GM18511 (cell line): ENCODE data around the gene MANSC4.
"Not testable (repeated sequence)": the region's sequence is repeated elsewhere in the genome, so short reads cannot be mapped to it uniquely, and the experiment has no call there.

Experiments used
- ATAC-seq: cut with Tn5 transposase; IDR thresholded peaks from one replicate; pipeline ENCODE4 v1.9.1; 2021; ENCODE audit warnings: mild to moderate bottlenecking, moderate library complexity; ENCODE audit not compliant: unreplicated experiment

MANSC4 gene

GRCh38 chr12:27756670-27757195 is 23.3 kb downstream of the MANSC4 start:
- no peak for ATAC-seq

- no peak for ATAC-seq
Observed at GRCh38 chr12:27754795-27755194, 25.2 kb downstream of the MANSC4 start.

DNA sequence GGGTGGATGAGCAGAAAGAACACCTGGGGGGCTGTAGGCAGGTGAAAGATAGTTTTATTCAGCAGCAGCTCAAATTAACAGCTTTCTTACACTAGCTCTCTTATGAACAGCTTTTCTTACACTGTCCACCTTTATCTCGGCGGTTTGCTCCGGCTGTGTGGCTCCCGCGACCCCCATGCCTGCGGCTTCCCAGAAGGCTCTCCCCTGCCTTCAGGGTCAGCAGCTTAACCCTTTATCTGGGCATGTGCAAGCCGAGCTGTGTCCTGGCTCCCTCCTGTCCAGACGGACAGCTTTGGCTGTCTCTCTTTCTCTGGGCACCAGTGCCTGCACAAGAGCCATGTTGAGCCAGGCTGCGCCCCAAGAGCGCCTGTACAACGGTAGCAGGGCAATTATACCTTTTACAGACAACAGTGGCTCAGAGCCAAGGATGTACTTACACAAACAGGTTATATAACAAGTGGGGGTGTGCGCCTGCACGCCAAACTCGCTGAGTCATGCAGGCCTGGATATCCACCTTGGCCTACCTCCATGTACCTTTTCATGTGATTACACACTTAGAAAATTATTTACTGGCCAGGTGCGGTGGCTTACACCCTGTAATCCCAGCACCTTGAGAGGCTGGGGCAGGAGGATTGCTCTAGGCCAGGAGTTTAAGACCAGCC is 28.5 kb downstream of the MANSC4 start:
- no peak for ATAC-seq

DNA sequence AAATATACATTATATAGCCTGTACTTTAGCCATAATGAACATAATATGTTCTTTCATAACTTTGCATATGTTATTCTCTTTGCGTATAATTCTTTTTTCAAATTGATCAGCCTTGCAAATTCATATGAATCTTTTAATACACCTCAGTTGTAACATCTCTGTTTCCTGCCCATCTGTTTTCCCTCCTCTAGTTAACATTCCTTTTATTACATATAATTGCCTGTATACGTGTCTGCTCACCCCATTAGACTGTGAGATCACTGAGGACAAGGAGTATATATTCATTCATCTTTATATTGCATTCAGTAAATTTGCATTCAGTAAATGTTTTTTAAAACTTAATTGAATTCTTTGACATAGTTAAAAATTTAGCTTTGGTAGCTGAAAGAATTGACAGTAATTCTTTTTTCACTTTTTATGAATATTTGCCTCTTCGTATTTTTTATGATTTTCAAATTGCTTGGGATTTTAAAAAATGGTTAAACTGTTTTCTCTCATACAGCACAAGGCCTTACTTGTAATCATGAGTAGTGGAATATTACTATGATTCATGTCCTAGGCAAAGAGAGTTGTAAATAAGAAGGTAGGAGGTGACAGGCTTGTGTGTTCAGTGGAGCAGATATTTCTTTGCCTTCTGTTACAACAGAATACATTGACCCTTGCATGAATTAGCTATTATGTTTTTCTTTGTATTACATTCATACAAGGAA is 32.8 kb downstream of the MANSC4 start:
- ATAC-seq: no peak

- not testable (repeated sequence) for ATAC-seq
Observed at GRCh38 chr12:27745734-27746133, 34.3 kb downstream of the MANSC4 start.

GRCh38 chr12:27743601-27744000 is 36.4 kb downstream of the MANSC4 start:
- no peak for ATAC-seq

GRCh38 chr12:27734321-27734720 is 45.7 kb downstream of the MANSC4 start:
- not testable (repeated sequence) for ATAC-seq

DNA sequence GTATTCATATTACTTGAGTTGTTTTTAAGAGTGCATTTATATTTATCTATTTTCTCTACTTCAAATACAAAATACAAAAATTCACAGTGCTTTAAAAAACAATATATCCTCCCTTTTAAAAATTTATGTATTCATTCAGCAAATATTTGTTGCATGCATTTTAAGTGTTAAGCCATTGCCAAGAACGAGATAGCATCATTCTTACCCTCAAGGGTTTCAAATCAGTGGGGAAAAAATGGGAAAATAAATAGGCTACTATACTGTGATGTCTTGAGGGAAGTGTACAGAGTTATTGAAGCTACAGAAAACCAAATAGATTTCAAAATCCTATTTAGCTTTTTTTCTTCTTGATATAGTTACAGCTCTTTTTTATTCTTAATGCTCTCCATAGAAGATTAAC is 46.2 kb downstream of the MANSC4 start:
- ATAC-seq: no peak

DNA sequence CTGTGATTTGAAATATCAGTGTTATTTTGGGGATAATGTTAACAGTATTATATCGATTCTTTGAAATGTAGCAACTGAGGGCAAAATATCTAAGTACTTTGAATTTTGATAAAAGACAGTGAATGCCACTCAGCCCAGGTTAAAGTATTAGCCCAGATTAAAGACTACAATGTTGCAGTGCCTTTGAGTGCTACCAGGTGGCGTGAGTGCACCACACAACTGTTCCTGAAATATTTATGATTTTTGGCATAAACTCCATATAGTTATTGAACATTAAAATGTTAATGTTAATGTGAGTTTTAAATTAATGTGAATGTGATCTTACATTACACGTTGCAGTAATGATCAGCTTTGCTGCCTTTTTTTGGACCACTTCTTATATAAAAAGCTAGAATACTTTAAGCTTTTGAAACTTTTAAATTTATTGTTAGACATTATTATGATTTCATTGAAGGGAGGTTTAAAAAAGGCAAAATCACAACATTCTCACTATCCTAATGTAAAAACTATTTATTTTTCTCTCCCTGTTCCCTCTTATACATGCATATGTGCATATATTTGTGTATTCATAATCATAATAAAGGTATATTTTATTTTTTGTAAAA is 46.9 kb downstream of the MANSC4 start:
- no peak for ATAC-seq

GRCh38 chr12:27732281-27732680 is 47.8 kb downstream of the MANSC4 start:
- ATAC-seq: no peak

- ATAC-seq: no peak
Observed at GRCh38 chr12:27730097-27730588, 49.9 kb downstream of the MANSC4 start.

DNA sequence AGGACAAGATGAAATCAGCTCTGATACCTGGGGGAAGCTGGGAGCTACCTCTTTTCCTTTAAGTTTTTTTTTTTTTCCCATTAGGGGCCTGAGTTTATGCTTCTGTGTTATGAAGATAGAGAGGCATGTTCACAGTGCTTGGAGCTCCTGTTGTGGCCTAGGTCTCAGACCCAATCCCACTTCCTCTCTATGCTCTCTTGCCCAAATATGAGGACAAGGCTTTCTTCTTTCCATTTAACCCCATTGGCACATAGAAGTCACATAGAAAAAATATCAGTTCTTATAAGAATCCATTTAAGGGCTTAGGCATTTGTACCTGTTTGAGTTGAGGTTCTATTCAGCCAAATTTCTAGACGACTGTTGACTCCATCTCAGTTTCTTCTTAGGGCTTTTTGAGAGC is 56.8 kb downstream of the MANSC4 start:
- ATAC-seq: no peak
